Activated CD4-positive, alpha-beta T cell treated with anti-CD3 and anti-CD28 coated beads for 36 hours (primary cell): ENCODE results near the gene CACNA2D3. TPM values are rescaled to one million over a fixed set of nuclear protein-coding genes. Genes with fewer than 3 reads are reported as not detected.
"Not testable (repeated sequence)": the region's sequence is repeated elsewhere in the genome, so short reads cannot be mapped to it uniquely, and the experiment has no call there.

Source experiments
- ATAC-seq: fragments of 200-7000 bp; cut with Tn5 transposase; one replicate; pipeline ENCODE4 v1.10.0; 2021; ENCODE audit warnings: mild to moderate bottlenecking, moderate library complexity
- CTCF ChIA-PET: fragments of 350-600 bp; sonication (Branson Sonifier 250); formaldehyde crosslinking; loops from one replicate; lab custom pipeline; 2021; ENCODE audit warnings: antibody characterized with exemption; lab: Charles Lee
- POLR2A ChIA-PET: fragments of 350-600 bp; sonication (Branson Sonifier 250); formaldehyde crosslinking; loops from one replicate; lab custom pipeline; 2021; ENCODE audit warnings: antibody characterized with exemption, inconsistent platforms; lab: Charles Lee
- DNase-seq: peaks from one replicate; pipeline ENCODE4 v3.0.0-alpha.2; 2020
- H3K27ac Mint-ChIP-seq: one replicate; pipeline ENCODE4 v1.8.0; 2021; ENCODE audit warnings: mixed read lengths
- H3K27me3 Mint-ChIP-seq: one replicate; pipeline ENCODE4 v1.8.0; 2021; ENCODE audit warnings: mixed read lengths
- H3K36me3 Mint-ChIP-seq: one replicate; pipeline ENCODE4 v1.8.0; 2021; ENCODE audit warnings: low read depth, mixed read lengths
- H3K4me1 Mint-ChIP-seq: one replicate; pipeline ENCODE4 v1.8.0; 2021; ENCODE audit warnings: mixed read lengths
- H3K4me3 Mint-ChIP-seq: one replicate; pipeline ENCODE4 v1.8.0; 2021; ENCODE audit warnings: mild to moderate bottlenecking, moderate library complexity, mixed read lengths
- H3K9me3 Mint-ChIP-seq: one replicate; pipeline ENCODE4 v1.8.0; 2021; ENCODE audit warnings: low read depth, mixed read lengths
- intact Hi-C, 2 experiments: fragments of 100-400 bp; cut with DNase I in 1 of 2; cut with micrococcal nuclease in 1 of 2; formaldehyde crosslinking; loops; one replicate each; pipeline versions ENCODE4 v1.14.2 to v1.15.1; 2022 to 2024; cut with DNase I, micrococcal nuclease
- total RNA-seq, 2 experiments: library from RNA; stranded (reverse); gene quantifications; one replicate each; pipeline ENCODE4 v1.2.3, GENCODE V29; 2021

Gene CACNA2D3
- total RNA-seq, 2 experiments from 2014 or later, result not detected

DNA sequence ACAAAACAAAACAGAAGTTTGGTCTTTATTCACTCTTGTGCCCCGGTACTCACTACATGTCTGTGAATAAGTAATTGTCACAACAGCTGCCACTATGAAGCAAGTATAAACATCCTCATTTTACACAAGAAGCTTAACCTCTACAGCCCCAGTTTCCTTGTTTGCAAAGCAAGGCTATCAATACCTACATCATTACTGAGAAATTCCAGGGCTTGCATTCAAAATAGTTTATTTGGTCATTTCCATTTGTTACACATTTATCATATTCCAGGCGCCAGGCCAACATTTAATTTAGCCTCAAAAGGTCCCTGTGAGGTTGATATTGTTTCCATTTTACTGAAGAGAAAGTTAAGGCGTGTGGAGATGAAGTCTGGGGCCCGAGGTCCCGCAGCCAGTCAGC, 966.9 kb downstream of the CACNA2D3 start:
- H3K4me3 Mint-ChIP-seq, result no peak overlapping the region
- no peaks in the 10 kb centered on the region for H3K27me3 Mint-ChIP-seq
- no peaks in the 10 kb centered on the region for H3K36me3 Mint-ChIP-seq
- H3K27ac Mint-ChIP-seq, result no peak overlapping the region
- intact Hi-C loops, result no loop called here
- POLR2A ChIA-PET, result no interaction called here
- no peak for ATAC-seq
- DNase-seq, result no peak
- no peaks in the 10 kb centered on the region for H3K9me3 Mint-ChIP-seq
- CTCF ChIA-PET, result no interaction called here
- H3K4me1 Mint-ChIP-seq, result no peaks in the 10 kb centered on the region

DNA sequence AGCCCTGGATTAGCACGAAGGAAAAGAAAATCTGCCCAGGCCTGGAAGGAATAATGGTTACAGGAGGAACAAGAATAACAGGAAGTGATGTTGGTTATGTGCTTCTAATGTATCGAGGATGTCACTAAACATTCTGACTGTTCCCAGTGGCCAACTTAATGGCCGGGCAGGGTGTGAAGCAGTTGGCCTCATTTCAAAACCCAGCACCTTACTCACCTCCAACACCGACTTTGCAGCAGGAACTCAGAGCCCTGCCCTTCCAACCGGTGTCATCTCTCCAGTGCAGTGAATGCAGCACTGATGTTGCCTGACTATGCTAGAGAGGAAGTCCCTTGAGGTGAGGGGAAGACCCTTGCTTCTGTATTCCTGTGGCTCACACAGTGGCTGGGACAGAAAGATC, 967.9 kb downstream of the CACNA2D3 start:
- ATAC-seq (no peak), DNase-seq (no peak)
- H3K27me3 Mint-ChIP-seq, result no peaks in the 10 kb centered on the region
- no peaks in the 10 kb centered on the region for H3K4me1 Mint-ChIP-seq
- no peak overlapping the region for H3K4me3 Mint-ChIP-seq
- ChIA-PET POLR2A (no interaction called here), CTCF (no interaction called here)
- no peak overlapping the region for H3K27ac Mint-ChIP-seq
- intact Hi-C loops, result no loop called here
- H3K36me3 Mint-ChIP-seq, result no peaks in the 10 kb centered on the region
- H3K9me3 Mint-ChIP-seq, result no peaks in the 10 kb centered on the region

DNA sequence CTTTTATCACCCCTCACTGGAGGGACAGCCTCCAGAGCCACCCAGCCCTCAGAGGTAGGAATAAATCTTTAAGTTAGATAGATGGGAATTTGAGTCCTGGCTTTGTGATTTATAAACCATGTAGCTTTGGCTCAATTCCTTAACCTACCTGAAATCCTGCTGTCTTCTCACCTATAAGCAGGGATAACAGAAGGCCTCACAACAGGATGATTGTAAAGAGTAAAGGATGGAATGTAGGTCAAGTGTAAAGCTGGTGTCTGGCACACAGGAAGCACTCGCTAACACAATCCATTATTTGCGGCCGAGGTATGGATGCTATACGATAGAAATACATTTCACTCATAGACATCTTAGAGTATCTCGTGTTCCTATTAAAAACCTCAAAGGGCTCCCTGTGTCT, 968.4 kb downstream of the CACNA2D3 start:
- DNase-seq (no peak), ATAC-seq (no peak)
- Mint-ChIP-seq H3K4me1 (no peaks in the 10 kb centered on the region), H3K36me3 (no peaks in the 10 kb centered on the region), H3K27me3 (no peaks in the 10 kb centered on the region), H3K9me3 (no peaks in the 10 kb centered on the region), H3K4me3 (no peak overlapping the region), H3K27ac (no peak overlapping the region)
- intact Hi-C loops, result no loop called here
- CTCF ChIA-PET, result no interaction called here
- POLR2A ChIA-PET, result no interaction called here

GRCh38 chr3:55091381-55092225, 969.3 kb downstream of the CACNA2D3 start:
- H3K27me3 Mint-ChIP-seq, result no peaks in the 10 kb centered on the region
- H3K36me3 Mint-ChIP-seq, result no peaks in the 10 kb centered on the region
- ATAC-seq (no peak), DNase-seq (no peak)
- no peaks in the 10 kb centered on the region for H3K4me1 Mint-ChIP-seq
- intact Hi-C loops, result no loop called here
- ChIA-PET POLR2A (no interaction called here), CTCF (no interaction called here)
- H3K4me3 Mint-ChIP-seq, result no peak overlapping the region
- no peaks in the 10 kb centered on the region for H3K9me3 Mint-ChIP-seq
- no peak overlapping the region for H3K27ac Mint-ChIP-seq

GRCh38 chr3:55094676-55095075, 972.3 kb downstream of the CACNA2D3 start:
- no peaks in the 10 kb centered on the region for H3K36me3 Mint-ChIP-seq
- no peak overlapping the region for H3K4me3 Mint-ChIP-seq
- no peaks in the 10 kb centered on the region for H3K9me3 Mint-ChIP-seq
- H3K27me3 Mint-ChIP-seq, result no peaks in the 10 kb centered on the region
- ChIA-PET POLR2A (no interaction called here), CTCF (no interaction called here)
- ATAC-seq, result no peak
- intact Hi-C loops, result no loop called here
- no peak overlapping the region for H3K27ac Mint-ChIP-seq
- DNase-seq, result no peak
- H3K4me1 Mint-ChIP-seq, result no peaks in the 10 kb centered on the region

- DNase-seq (no peak), ATAC-seq (no peak)
- intact Hi-C loops, result no loop called here
- Mint-ChIP-seq H3K27me3 (no peaks in the 10 kb centered on the region), H3K27ac (no peak overlapping the region), H3K4me1 (no peaks in the 10 kb centered on the region), H3K4me3 (no peak overlapping the region), H3K36me3 (no peaks in the 10 kb centered on the region), H3K9me3 (no peaks in the 10 kb centered on the region)
- ChIA-PET POLR2A (no interaction called here), CTCF (no interaction called here)
These were observed 975.1 kb downstream of the CACNA2D3 start for GRCh38 chr3:55097441-55097840.

DNA sequence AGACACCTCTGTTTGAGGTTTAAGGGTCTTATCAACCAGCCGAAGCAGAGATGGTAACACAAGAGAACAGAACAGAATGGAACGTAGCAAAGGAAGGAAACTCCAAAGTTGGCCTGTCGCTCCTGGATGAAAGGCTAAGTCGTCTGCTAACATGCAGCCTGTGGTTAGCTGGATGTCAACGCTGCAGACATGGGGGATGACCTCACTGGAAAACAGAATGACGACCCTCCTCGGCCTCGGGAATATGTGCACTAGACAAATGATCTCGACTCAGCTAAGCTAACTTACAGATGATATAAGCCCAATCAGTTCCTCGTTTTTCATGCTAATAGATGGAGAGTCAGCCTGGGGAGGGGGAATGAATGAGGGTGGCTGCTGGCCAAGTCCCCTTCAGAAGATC, 983.3 kb downstream of the CACNA2D3 start:
- intact Hi-C loops, result no loop called here

GRCh38 chr3:55107187-55107586, 984.8 kb downstream of the CACNA2D3 start:
- intact Hi-C loops, result no loop called here
- H3K27ac Mint-ChIP-seq, result no peak overlapping the region
- DNase-seq (no peak), ATAC-seq (no peak)
- no peak overlapping the region for H3K4me3 Mint-ChIP-seq
- H3K27me3 Mint-ChIP-seq, result peaks cover 1% of the 10 kb centered on the region
- no peaks in the 10 kb centered on the region for H3K36me3 Mint-ChIP-seq
- peaks cover 2% of the 10 kb centered on the region for H3K9me3 Mint-ChIP-seq
- POLR2A ChIA-PET, result no interaction called here
- H3K4me1 Mint-ChIP-seq, result no peaks in the 10 kb centered on the region
- CTCF ChIA-PET, result no interaction called here

More for the DNA sequence above, 983.3 kb downstream of the CACNA2D3 start:
- no peaks in the 10 kb centered on the region for H3K36me3 Mint-ChIP-seq
- ChIA-PET CTCF (no interaction called here), POLR2A (no interaction called here)
- peaks cover 2% of the 10 kb centered on the region for H3K9me3 Mint-ChIP-seq
- ATAC-seq (no peak), DNase-seq (no peak)
- no peak overlapping the region for H3K27ac Mint-ChIP-seq
- H3K27me3 Mint-ChIP-seq, result peaks cover 1% of the 10 kb centered on the region
- no peaks in the 10 kb centered on the region for H3K4me1 Mint-ChIP-seq
- H3K4me3 Mint-ChIP-seq, result no peak overlapping the region

GRCh38 chr3:55111906-55112305, 989.6 kb downstream of the CACNA2D3 start:
- POLR2A ChIA-PET, ATAC-seq, H3K4me3 Mint-ChIP-seq, H3K36me3 Mint-ChIP-seq, H3K27me3 Mint-ChIP-seq, H3K4me1 Mint-ChIP-seq, DNase-seq, intact Hi-C loops, H3K27ac Mint-ChIP-seq, CTCF ChIA-PET, H3K9me3 Mint-ChIP-seq: not testable (repeated sequence)

DNA sequence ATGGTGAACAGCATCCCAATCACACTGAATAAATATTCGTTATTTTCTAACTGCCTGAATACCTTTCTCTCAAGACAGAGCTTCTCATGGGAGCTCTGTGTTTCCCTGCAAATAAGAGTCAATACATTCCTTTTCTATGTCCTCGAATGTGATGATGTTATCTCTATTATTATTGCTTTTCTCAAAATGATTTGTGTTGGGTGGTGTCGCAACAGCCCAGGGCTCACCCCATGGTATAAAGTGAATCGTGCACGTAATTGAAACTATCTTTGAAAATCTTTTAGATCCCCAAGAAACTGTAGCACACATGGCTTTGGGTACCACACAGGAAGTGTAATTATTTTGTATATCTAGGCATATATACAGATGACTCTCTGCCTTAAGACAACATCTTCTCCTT, 996.1 kb downstream of the CACNA2D3 start:
- H3K36me3 Mint-ChIP-seq, result no peaks in the 10 kb centered on the region
- ATAC-seq (no peak), DNase-seq (no peak)
- ChIA-PET POLR2A (no interaction called here), CTCF (no interaction called here)
- peaks cover 4% of the 10 kb centered on the region for H3K9me3 Mint-ChIP-seq
- H3K4me3 Mint-ChIP-seq, result no peak overlapping the region
- no peak overlapping the region for H3K27ac Mint-ChIP-seq
- intact Hi-C loops, result no loop called here
- H3K4me1 Mint-ChIP-seq, result no peaks in the 10 kb centered on the region
- H3K27me3 Mint-ChIP-seq, result peaks cover 2% of the 10 kb centered on the region

GRCh38 chr3:55119268-55119667, 996.9 kb downstream of the CACNA2D3 start:
- Mint-ChIP-seq H3K4me3 (no peak overlapping the region), H3K27me3 (peaks cover 2% of the 10 kb centered on the region), H3K27ac (no peak overlapping the region), H3K4me1 (no peaks in the 10 kb centered on the region), H3K9me3 (peaks cover 4% of the 10 kb centered on the region), H3K36me3 (no peaks in the 10 kb centered on the region)
- ATAC-seq (no peak), DNase-seq (no peak)
- ChIA-PET POLR2A (no interaction called here), CTCF (no interaction called here)
- intact Hi-C loops, result no loop called here

GRCh38 chr3:55122312-55122711, 1000.0 kb downstream of the CACNA2D3 start:
- H3K4me1 Mint-ChIP-seq, result no peaks in the 10 kb centered on the region
- POLR2A ChIA-PET, result no interaction called here

More at GRCh38 chr3:55122312-55122711, 1000.0 kb downstream of the CACNA2D3 start:
- H3K36me3 Mint-ChIP-seq, result no peaks in the 10 kb centered on the region
- peaks cover 2% of the 10 kb centered on the region for H3K27me3 Mint-ChIP-seq
- no peak for ATAC-seq
- H3K9me3 Mint-ChIP-seq, result peaks cover 2% of the 10 kb centered on the region
- no peak overlapping the region for H3K4me3 Mint-ChIP-seq
- CTCF ChIA-PET, result no interaction called here
- DNase-seq, result no peak
- H3K27ac Mint-ChIP-seq, result no peak overlapping the region
- intact Hi-C loops, result no loop called here
